ENCODE data around the gene KIF6. TPM values are rescaled to one million over a fixed set of nuclear protein-coding genes. Genes with fewer than 3 reads are reported as not detected.
"Not testable (repeated sequence)": the region's sequence is repeated elsewhere in the genome, so short reads cannot be mapped to it uniquely, and the experiment has no call there.

The KIF6 gene
- total RNA-seq, 1 donor from 2014 or later, result 1.5 TPM

- no peak overlapping the region for H3K27ac Mint-ChIP-seq (ENCODE audit: unreplicated experiment)
- no peak for DNase-seq (ENCODE audit: low read depth, low spot score)
Observed at GRCh38 chr6:39731565-39731964, 6.4 kb upstream of the KIF6 start.

GRCh38 chr6:39729945-39730344 is 4.7 kb upstream of the KIF6 start:
- Mint-ChIP-seq H3K27ac (ENCODE audit: unreplicated experiment) (no peak overlapping the region), H3K4me1 (peaks cover 20% of the 10 kb centered on the region), H3K36me3 (ENCODE audit: low read depth) (no peaks in the 10 kb centered on the region), H3K27me3 (ENCODE audit: low read depth) (no peaks in the 10 kb centered on the region), H3K9me3 (no peaks in the 10 kb centered on the region), H3K4me3 (no peak overlapping the region)
- DNase-seq (ENCODE audit: low read depth, low spot score), result no peak
- TF ChIP-seq CTCF (conservative IDR thresholded peaks at IDR 0.05), result no peak

More at GRCh38 chr6:39731565-39731964, 6.4 kb upstream of the KIF6 start:
- no peaks in the 10 kb centered on the region for H3K36me3 Mint-ChIP-seq (ENCODE audit: low read depth)
- no peak overlapping the region for H3K4me3 Mint-ChIP-seq
- TF ChIP-seq CTCF (conservative IDR thresholded peaks at IDR 0.05), result no peak
- H3K9me3 Mint-ChIP-seq, result no peaks in the 10 kb centered on the region
- no peaks in the 10 kb centered on the region for H3K27me3 Mint-ChIP-seq (ENCODE audit: low read depth)
- peaks cover 10% of the 10 kb centered on the region for H3K4me1 Mint-ChIP-seq

- Mint-ChIP-seq H3K27me3 (ENCODE audit: low read depth) (no peaks in the 10 kb centered on the region), H3K9me3 (no peaks in the 10 kb centered on the region), H3K4me1 (peaks cover 15% of the 10 kb centered on the region), H3K4me3 (peak overlapping the region; percentile 98), H3K36me3 (ENCODE audit: low read depth) (no peaks in the 10 kb centered on the region), H3K27ac (ENCODE audit: unreplicated experiment) (no peak overlapping the region)
- no peak for DNase-seq (ENCODE audit: low read depth, low spot score)
- no peak for TF ChIP-seq CTCF (conservative IDR thresholded peaks at IDR 0.05)
Observed at GRCh38 chr6:39725632-39725997, 407 bp upstream of the KIF6 start.

- Mint-ChIP-seq H3K4me3 (peak overlapping the region; percentile 49), H3K4me1 (peaks cover 15% of the 10 kb centered on the region)
- H3K27ac Mint-ChIP-seq (ENCODE audit: unreplicated experiment); H3K9me3 Mint-ChIP-seq; H3K27me3 Mint-ChIP-seq (ENCODE audit: low read depth); DNase-seq (ENCODE audit: low read depth, low spot score); H3K36me3 Mint-ChIP-seq (ENCODE audit: low read depth): not testable (repeated sequence)
Observed at GRCh38 chr6:39723350-39723749, 1.9 kb downstream of the KIF6 start.

- TF ChIP-seq CTCF (conservative IDR thresholded peaks at IDR 0.05), result no peak
- no peaks in the 10 kb centered on the region for H3K4me1 Mint-ChIP-seq
- no peaks in the 10 kb centered on the region for H3K36me3 Mint-ChIP-seq (ENCODE audit: low read depth)
- no peak overlapping the region for H3K27ac Mint-ChIP-seq (ENCODE audit: unreplicated experiment)
- no peak overlapping the region for H3K4me3 Mint-ChIP-seq
- no peaks in the 10 kb centered on the region for H3K27me3 Mint-ChIP-seq (ENCODE audit: low read depth)
- no peak for DNase-seq (ENCODE audit: low read depth, low spot score)
- H3K9me3 Mint-ChIP-seq, result no peaks in the 10 kb centered on the region
Observed at GRCh38 chr6:39714802-39715201, 10.4 kb downstream of the KIF6 start.

- no peaks in the 10 kb centered on the region for H3K36me3 Mint-ChIP-seq (ENCODE audit: low read depth)
- H3K27ac Mint-ChIP-seq (ENCODE audit: unreplicated experiment), result no peak overlapping the region
- no peaks in the 10 kb centered on the region for H3K9me3 Mint-ChIP-seq
- TF ChIP-seq CTCF (conservative IDR thresholded peaks at IDR 0.05), result no peak
- no peak for DNase-seq (ENCODE audit: low read depth, low spot score)
- H3K4me3 Mint-ChIP-seq, result no peak overlapping the region
- H3K4me1 Mint-ChIP-seq, result no peaks in the 10 kb centered on the region
- no peaks in the 10 kb centered on the region for H3K27me3 Mint-ChIP-seq (ENCODE audit: low read depth)
Observed at GRCh38 chr6:39707962-39708683, 17.1 kb downstream of the KIF6 start.
